HTR-8/SVneo (cell line): Measurements from ENCODE around the gene CDC40.

ENCODE experiments used
- DNase-seq: peaks from one replicate; pipeline ENCODE4 v3.0.0; 2011; ENCODE audit warnings: low spot score, mixed read lengths; ENCODE audit not compliant: insufficient read length
- FAIRE-seq: peaks from 2 replicates; lab custom pipeline; 2011; peaks lifted over from hg19 to GRCh38; lab: Jason Lieb, UNC

The CDC40 gene

DNA sequence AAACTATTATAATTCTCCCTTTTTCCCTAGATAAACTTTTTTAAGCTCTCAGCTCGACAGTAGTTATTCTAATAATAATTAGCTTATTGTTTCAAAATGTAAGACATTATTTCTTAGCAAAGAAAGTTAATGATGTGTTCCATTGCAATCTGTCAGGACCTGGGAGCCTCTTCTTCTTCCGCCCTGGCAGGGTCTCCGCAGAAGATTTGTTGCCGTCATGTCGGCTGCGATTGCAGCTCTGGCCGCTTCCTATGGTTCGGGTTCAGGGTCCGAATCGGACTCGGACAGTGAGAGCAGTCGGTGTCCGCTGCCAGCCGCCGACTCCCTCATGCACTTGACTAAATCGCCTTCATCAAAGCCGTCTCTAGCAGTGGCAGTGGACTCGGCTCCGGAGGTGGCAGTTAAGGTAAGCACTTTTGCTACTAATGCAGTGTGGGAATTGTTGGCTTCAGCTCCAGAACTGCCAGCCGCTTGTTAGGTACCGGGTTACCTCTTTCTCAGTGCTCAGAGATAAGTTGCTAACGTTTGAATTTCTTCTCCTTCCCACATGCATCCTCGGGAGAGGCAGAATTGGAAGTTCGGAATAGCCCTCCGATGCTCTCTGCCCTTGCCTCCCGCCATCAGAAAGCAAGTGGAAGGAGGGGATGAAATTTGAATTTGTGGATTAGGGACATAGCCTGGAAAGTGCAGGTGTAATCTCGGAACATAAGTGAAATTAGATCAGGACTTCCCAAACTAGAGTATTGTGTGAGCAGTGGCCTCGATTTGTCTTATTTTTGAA is at the start of gene CDC40:
Gene CDC40 (plus strand): TSS at position 200 of the 781 bp plus-strand sequence. CDS start 18 bp downstream, at position 218.
- FAIRE-seq = no peak
- DNase-seq = peak; percentile 51

DNA sequence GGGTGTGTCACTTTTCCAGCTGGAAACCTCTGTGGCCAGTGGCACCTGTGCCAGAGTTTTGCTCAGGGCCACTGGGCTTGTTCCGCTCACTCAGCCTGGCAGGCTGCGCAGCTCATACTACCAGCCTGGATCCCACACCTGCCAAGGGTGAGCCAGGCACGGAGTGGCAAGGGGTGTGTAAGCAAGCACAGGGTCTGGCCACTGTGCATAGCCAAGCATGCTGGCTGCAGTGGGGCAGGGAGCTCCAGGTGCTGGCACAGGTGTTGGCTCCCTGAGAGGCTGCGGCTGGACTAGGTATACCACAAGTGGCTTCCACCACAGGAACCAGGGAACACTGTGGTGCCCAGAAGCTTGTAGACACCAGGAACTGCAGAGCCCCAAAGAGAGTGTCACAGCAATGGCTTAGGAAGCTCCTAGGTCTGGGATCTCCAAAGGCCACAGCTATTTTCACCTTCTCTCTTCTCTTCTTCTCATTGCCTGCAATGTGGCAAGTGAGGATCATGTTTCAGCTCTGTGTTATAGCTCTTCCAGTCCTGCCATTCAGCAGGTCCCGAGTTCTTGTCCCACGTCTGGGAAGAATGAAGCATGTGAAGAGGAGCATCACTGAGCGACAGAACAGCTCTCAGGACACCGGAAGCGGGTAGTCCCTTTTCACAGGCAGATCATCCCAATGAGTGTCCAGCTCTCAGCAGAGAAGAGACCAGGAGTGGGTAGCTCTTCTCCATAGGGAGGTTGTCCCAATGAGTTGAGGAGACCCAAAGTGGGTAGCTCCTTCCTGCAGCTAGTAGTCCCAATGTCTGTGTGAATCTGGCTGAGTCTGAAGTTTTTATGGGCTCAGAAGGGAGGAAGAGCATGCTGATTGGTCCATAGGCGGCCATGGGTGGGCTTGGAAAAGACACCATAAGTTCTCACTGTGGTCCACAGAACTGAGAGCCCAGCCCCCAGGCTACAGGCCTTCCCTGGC is 42.0 kb upstream of the CDC40 start:
- DNase-seq (no peak), FAIRE-seq (no peak)

- DNase-seq (no peak), FAIRE-seq (no peak)
Measured at GRCh38 chr6:110139052-110139451, 41.2 kb upstream of the CDC40 start.

GRCh38 chr6:110140650-110141049 is 39.6 kb upstream of the CDC40 start:
- no peak for FAIRE-seq

GRCh38 chr6:110147870-110148269 is 32.4 kb upstream of the CDC40 start:
- no peak for FAIRE-seq
- no peak for DNase-seq

More at GRCh38 chr6:110140650-110141049, 39.6 kb upstream of the CDC40 start:
- DNase-seq = peak; percentile 9

GRCh38 chr6:110158479-110158878 is 21.7 kb upstream of the CDC40 start:
- DNase-seq = no peak
- no peak for FAIRE-seq

DNA sequence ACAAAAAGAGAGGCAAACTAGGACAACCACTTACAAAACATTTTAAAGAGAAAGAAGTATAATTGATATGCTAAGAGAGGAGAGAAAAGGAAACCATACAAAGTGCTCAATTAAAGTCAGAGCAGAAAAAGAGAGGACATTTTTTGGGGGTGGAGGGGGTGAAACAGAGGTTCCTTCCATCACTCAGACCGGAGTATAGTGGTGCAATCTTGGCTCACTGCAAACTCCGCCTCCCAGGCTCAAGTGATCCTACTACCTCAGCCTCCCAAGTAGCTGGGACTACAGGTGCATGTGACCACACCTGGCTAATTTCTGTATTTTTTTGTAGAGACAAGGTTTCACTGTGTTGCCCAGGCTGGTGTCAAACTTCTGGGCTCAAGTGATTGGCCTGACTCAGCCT is 10.1 kb upstream of the CDC40 start:
- no peak for FAIRE-seq
- no peak for DNase-seq

- FAIRE-seq (no peak), DNase-seq (no peak)
Measured at GRCh38 chr6:110173506-110174132, 6.6 kb upstream of the CDC40 start.

GRCh38 chr6:110178626-110179405 is 1.4 kb upstream of the CDC40 start:
- FAIRE-seq = no peak
- peak; percentile 19 for DNase-seq

DNA sequence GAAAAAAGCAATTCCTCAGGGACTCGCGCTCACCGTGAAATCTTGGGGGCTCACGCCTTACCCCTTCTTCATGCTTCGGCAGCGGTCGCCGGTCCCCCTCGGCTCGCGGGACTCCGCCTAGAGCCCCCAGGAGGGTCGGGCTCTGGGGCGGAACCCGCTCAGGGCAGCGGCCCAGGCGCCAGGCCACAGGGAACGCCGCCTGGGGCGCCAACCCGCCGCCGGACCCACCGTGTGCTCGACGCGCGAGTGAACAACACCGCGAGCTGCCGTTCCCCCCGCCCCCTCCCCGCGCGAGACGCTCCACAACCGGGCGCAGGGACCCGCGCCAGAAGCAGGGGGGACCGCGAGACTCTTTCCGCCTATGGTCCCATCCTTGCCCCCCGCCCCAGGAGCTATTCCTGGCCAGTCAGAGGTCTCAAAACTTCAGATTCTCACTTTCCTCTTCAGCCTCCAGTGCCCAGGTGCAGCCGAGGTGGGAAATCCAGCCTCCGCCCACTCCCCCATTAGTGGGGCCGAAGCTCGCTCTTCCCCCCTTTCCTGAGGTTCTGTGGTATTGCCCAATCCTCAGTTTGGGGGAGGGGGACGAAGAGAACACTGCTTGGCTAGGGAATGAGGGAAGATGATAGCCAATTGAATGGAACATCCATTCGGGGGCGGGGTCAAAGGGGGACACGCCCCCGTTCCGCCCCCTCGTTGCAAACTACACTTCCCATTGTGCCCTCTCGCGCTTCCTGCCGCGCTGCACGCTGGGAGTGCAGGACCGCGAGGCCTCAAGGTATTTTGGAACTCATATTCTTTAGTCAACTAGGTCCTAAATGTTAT is 610 bp upstream of the CDC40 start, which contains the start of gene WASF1:
Gene WASF1 (minus strand): TSS at position 265 of the 822 bp plus-strand sequence. CDS start 52,069 bp downstream, outside the sequence.
- FAIRE-seq (peak; percentile 91), DNase-seq (peak; percentile 83)

DNA sequence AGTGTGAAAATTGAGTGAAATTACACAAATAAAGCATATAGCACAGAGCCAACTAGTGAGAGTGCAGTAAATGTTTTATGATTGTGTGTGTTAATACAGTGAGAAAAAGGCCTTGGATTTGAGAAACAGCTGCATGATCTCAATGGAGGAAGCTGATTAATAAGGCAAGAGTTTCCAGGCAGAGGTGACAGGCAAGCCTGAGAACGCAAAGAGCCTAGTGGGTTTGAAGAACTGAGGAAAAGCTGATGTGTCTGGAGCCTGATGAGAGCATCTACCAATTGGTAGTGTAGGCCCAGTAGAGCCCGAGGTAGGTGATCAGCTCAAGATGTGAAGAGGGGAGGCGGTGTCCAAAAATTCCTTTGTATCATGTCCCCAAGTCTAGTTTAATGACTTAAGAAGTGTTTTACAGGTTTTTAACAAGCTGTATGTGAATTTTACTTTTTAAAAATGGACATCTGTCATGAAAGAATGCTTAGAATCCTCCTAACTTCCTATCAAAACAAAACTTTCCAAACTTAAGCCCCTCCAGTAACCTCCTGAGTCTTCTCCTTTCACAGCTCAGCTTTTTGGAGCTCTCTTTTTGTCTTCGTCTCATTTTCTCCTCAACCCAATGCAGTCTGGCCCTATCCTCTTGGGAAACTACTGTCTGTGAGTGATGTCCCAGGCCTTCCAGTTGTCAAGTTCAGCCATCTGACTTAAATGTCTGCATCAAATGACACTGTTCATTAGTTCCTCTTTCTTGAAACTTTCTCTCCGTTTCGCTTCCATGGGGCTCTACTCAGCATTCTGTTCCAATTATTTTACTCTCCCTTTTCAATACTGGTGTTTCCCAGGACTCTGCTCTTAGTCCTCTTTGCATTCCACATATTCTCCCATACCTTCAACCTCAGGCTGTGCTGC is 1.2 kb downstream of the CDC40 start:
- DNase-seq (no peak), FAIRE-seq (no peak)

DNA sequence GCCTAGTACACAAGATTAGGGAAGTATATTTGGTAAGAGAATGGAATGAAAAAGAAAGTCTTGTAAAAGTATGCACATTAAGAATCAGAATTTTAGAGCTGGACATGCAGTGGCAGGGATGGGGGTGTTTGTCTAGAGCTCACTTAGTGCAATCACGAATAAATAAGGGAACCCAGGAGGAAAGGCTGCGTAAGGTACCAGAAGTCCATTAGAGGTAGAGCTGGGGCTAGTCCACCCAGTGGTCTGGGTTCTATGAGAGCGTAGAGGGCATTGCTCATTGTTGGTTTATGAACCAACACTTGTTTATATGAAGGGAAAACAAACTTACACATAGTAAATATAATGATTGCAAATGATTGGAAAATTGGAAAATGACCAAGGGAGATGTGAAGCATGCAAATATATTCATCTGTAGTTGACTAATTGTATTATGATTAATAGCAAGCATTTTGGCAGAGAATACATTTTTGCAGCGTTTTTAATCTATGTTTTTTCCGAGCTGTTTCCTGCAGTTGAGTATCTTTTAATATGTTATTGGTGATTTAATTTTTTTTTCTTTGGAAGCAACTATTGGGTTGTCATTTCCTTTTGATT is 3.2 kb downstream of the CDC40 start:
- DNase-seq = no peak
- no peak for FAIRE-seq

- DNase-seq = no peak
- FAIRE-seq = no peak
Measured at GRCh38 chr6:110185879-110186278, 5.7 kb downstream of the CDC40 start.

GRCh38 chr6:110188791-110189190 is 8.6 kb downstream of the CDC40 start:
- FAIRE-seq = no peak
- no peak for DNase-seq

- no peak for DNase-seq
- FAIRE-seq = no peak
Measured at GRCh38 chr6:110190726-110191125, 10.5 kb downstream of the CDC40 start.

DNA sequence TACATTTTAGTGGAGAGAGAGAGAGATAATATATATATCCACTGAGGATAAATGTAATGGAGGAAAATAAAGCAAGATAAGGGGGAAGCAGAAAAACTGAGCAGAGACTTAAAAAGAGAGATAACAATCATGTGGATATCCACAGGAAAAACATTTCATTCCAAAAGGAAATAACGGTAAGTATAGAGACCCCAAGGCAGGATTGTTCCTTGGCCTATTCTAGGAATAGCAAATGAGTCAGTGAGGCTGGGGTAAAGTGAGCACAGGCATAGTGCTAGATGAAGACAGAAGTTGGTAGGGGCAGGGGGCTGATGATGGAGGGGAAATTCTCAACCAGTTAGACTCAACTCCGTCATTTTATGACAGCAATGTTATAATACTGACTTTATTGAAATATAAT is 11.2 kb downstream of the CDC40 start:
- no peak for DNase-seq
- no peak for FAIRE-seq

- DNase-seq = no peak
- FAIRE-seq = no peak
Measured at GRCh38 chr6:110195639-110196038, 15.4 kb downstream of the CDC40 start.
